ENCODE data around the gene GALNT17. TPM values are rescaled to one million over a fixed set of nuclear protein-coding genes. Genes with fewer than 3 reads are reported as not detected.

GALNT17 gene
- total RNA-seq, 1 donor, result not detected

- H3K4me3 ChIP-seq (ENCODE audit: low read length), result no peak overlapping the region
- H3K4me1 ChIP-seq (ENCODE audit: insufficient read depth, low read length), result no peaks in the 10 kb centered on the region
- no peaks in the 10 kb centered on the region for H3K27me3 ChIP-seq (ENCODE audit: insufficient read depth, low read length)
- no peaks in the 10 kb centered on the region for H3K9me3 ChIP-seq (ENCODE audit: low read depth, low read length)
These were observed 334.7 kb downstream of the GALNT17 start for GRCh38 chr7:71466448-71467145.

- no peaks in the 10 kb centered on the region for H3K27me3 ChIP-seq (ENCODE audit: insufficient read depth, low read length)
- H3K4me3 ChIP-seq (ENCODE audit: low read length), result no peak overlapping the region
- no peaks in the 10 kb centered on the region for H3K4me1 ChIP-seq (ENCODE audit: insufficient read depth, low read length)
- H3K9me3 ChIP-seq (ENCODE audit: low read depth, low read length), result no peaks in the 10 kb centered on the region
These were observed 338.4 kb downstream of the GALNT17 start for GRCh38 chr7:71470326-71470725.

- Histone ChIP-seq H3K27me3 (ENCODE audit: insufficient read depth, low read length) (no peaks in the 10 kb centered on the region), H3K9me3 (ENCODE audit: low read depth, low read length) (no peaks in the 10 kb centered on the region), H3K4me3 (ENCODE audit: low read length) (no peak overlapping the region), H3K4me1 (ENCODE audit: insufficient read depth, low read length) (no peaks in the 10 kb centered on the region)
These were observed 338.9 kb downstream of the GALNT17 start for GRCh38 chr7:71470830-71471229.

- Histone ChIP-seq H3K4me3 (ENCODE audit: low read length) (no peak overlapping the region), H3K27me3 (ENCODE audit: insufficient read depth, low read length) (no peaks in the 10 kb centered on the region), H3K9me3 (ENCODE audit: low read depth, low read length) (no peaks in the 10 kb centered on the region), H3K4me1 (ENCODE audit: insufficient read depth, low read length) (no peaks in the 10 kb centered on the region)
These were observed 341.0 kb downstream of the GALNT17 start for GRCh38 chr7:71472962-71473361.

GRCh38 chr7:71473366-71473967 lies 341.5 kb downstream of the GALNT17 start:
- no peaks in the 10 kb centered on the region for H3K4me1 ChIP-seq (ENCODE audit: insufficient read depth, low read length)
- no peaks in the 10 kb centered on the region for H3K27me3 ChIP-seq (ENCODE audit: insufficient read depth, low read length)
- no peaks in the 10 kb centered on the region for H3K9me3 ChIP-seq (ENCODE audit: low read depth, low read length)
- H3K4me3 ChIP-seq (ENCODE audit: low read length), result no peak overlapping the region

GRCh38 chr7:71477441-71477840 lies 345.5 kb downstream of the GALNT17 start:
- no peaks in the 10 kb centered on the region for H3K9me3 ChIP-seq (ENCODE audit: low read depth, low read length)
- no peak overlapping the region for H3K4me3 ChIP-seq (ENCODE audit: low read length)
- H3K4me1 ChIP-seq (ENCODE audit: insufficient read depth, low read length), result no peaks in the 10 kb centered on the region
- H3K27me3 ChIP-seq (ENCODE audit: insufficient read depth, low read length), result no peaks in the 10 kb centered on the region

- H3K4me3 ChIP-seq (ENCODE audit: low read length), result no peak overlapping the region
- no peaks in the 10 kb centered on the region for H3K4me1 ChIP-seq (ENCODE audit: insufficient read depth, low read length)
- no peaks in the 10 kb centered on the region for H3K9me3 ChIP-seq (ENCODE audit: low read depth, low read length)
These were observed 347.3 kb downstream of the GALNT17 start for GRCh38 chr7:71479231-71479630.

GRCh38 chr7:71480791-71481190 lies 348.8 kb downstream of the GALNT17 start:
- no peaks in the 10 kb centered on the region for H3K9me3 ChIP-seq (ENCODE audit: low read depth, low read length)
- no peaks in the 10 kb centered on the region for H3K4me1 ChIP-seq (ENCODE audit: insufficient read depth, low read length)
- H3K27me3 ChIP-seq (ENCODE audit: insufficient read depth, low read length), result no peaks in the 10 kb centered on the region
- no peak overlapping the region for H3K4me3 ChIP-seq (ENCODE audit: low read length)

More at GRCh38 chr7:71479231-71479630, 347.3 kb downstream of the GALNT17 start:
- no peaks in the 10 kb centered on the region for H3K27me3 ChIP-seq (ENCODE audit: insufficient read depth, low read length)

GRCh38 chr7:71482284-71482683 lies 350.3 kb downstream of the GALNT17 start:
- H3K4me1 ChIP-seq (ENCODE audit: insufficient read depth, low read length), result no peaks in the 10 kb centered on the region
- H3K9me3 ChIP-seq (ENCODE audit: low read depth, low read length), result no peaks in the 10 kb centered on the region
- H3K4me3 ChIP-seq (ENCODE audit: low read length), result no peak overlapping the region
- H3K27me3 ChIP-seq (ENCODE audit: insufficient read depth, low read length), result no peaks in the 10 kb centered on the region

- no peak overlapping the region for H3K4me3 ChIP-seq (ENCODE audit: low read length)
- no peaks in the 10 kb centered on the region for H3K4me1 ChIP-seq (ENCODE audit: insufficient read depth, low read length)
- H3K27me3 ChIP-seq (ENCODE audit: insufficient read depth, low read length), result no peaks in the 10 kb centered on the region
- H3K9me3 ChIP-seq (ENCODE audit: low read depth, low read length), result no peaks in the 10 kb centered on the region
These were observed 352.4 kb downstream of the GALNT17 start for GRCh38 chr7:71484380-71484779.

GRCh38 chr7:71485586-71485985 lies 353.6 kb downstream of the GALNT17 start:
- no peaks in the 10 kb centered on the region for H3K4me1 ChIP-seq (ENCODE audit: insufficient read depth, low read length)
- no peak overlapping the region for H3K4me3 ChIP-seq (ENCODE audit: low read length)
- no peaks in the 10 kb centered on the region for H3K9me3 ChIP-seq (ENCODE audit: low read depth, low read length)
- no peaks in the 10 kb centered on the region for H3K27me3 ChIP-seq (ENCODE audit: insufficient read depth, low read length)

- no peaks in the 10 kb centered on the region for H3K27me3 ChIP-seq (ENCODE audit: insufficient read depth, low read length)
- no peak overlapping the region for H3K4me3 ChIP-seq (ENCODE audit: low read length)
- no peaks in the 10 kb centered on the region for H3K4me1 ChIP-seq (ENCODE audit: insufficient read depth, low read length)
- H3K9me3 ChIP-seq (ENCODE audit: low read depth, low read length), result no peaks in the 10 kb centered on the region
These were observed 354.5 kb downstream of the GALNT17 start for GRCh38 chr7:71486414-71486813.

- Histone ChIP-seq H3K4me3 (ENCODE audit: low read length) (no peak overlapping the region), H3K27me3 (ENCODE audit: insufficient read depth, low read length) (no peaks in the 10 kb centered on the region), H3K4me1 (ENCODE audit: insufficient read depth, low read length) (no peaks in the 10 kb centered on the region), H3K9me3 (ENCODE audit: low read depth, low read length) (no peaks in the 10 kb centered on the region)
These were observed 355.1 kb downstream of the GALNT17 start for GRCh38 chr7:71486856-71487628.

- Histone ChIP-seq H3K4me1 (ENCODE audit: insufficient read depth, low read length) (no peaks in the 10 kb centered on the region), H3K4me3 (ENCODE audit: low read length) (no peak overlapping the region), H3K27me3 (ENCODE audit: insufficient read depth, low read length) (no peaks in the 10 kb centered on the region), H3K9me3 (ENCODE audit: low read depth, low read length) (no peaks in the 10 kb centered on the region)
These were observed 356.4 kb downstream of the GALNT17 start for GRCh38 chr7:71488308-71488707.

GRCh38 chr7:71491336-71491735 lies 359.4 kb downstream of the GALNT17 start:
- Histone ChIP-seq H3K9me3 (ENCODE audit: low read depth, low read length) (no peaks in the 10 kb centered on the region), H3K4me1 (ENCODE audit: insufficient read depth, low read length) (no peaks in the 10 kb centered on the region), H3K27me3 (ENCODE audit: insufficient read depth, low read length) (no peaks in the 10 kb centered on the region), H3K4me3 (ENCODE audit: low read length) (no peak overlapping the region)

Measured in mononuclear cell (primary cell).